Epithelial cell of alveolus of lung (primary cell): ENCODE measurements around the gene BTN2A1. TPM values are rescaled to one million over a fixed set of nuclear protein-coding genes. Genes with fewer than 3 reads are reported as not detected.

Source experiments
- total RNA-seq: library from RNA; depleted of rRNA; stranded (reverse); fragments of >200 nt; gene quantifications from 2 replicates; pipeline ENCODE4 v1.2.1, GENCODE V29; 2015

BTN2A1 gene
- total RNA-seq, result 5.3 and 12.5 TPM in 2 replicates

DNA sequence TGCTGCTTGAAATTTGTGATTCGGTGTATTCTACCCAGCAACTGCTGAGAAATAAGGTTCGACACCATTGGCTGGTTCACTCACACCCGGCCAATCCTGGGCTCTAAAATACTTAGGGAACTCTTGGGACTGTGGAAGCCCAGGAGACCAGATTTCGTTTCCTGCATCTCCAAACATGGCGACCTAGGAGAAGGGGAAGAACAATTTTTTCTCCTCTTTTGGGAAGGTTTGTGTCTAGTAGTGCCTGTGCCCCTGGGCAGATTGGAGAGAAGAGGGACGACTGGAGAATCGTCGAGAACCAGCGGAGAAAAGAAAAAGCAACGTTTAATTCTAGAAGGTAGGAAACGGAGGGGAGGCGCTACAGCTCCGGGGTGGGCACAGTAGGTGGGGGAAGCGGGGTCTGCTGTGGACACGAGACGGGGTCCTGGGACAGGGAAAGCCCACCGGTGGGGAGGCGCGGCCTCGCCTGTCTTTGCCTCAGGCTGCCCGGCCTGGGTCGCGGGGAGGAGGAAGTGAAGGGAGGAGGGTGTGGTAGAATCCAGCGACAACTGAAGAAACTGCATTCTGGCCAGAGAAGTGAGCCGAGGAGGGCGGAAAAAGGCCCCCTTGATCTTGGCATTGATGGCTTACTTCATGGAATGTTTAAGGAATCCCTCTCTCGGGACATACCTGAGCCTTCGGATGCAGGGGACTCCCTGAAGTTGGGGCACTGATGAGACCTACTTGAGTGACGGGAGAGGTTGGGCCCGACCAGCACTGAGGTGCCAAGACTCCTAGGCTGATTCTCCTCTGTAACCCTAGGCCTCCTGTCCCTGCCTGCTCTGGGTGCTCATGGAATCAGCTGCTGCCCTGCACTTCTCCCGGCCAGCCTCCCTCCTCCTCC lies at the start of gene BTN2A1:
Gene BTN2A1, plus strand, starts transcription at position 150 of the 883 bp plus-strand sequence. Its CDS starts 682 bp downstream, at position 832.

GRCh38 chr6:26500102-26500501 lies 42.3 kb downstream of the BTN2A1 start, which contains the start of gene BTN1A1:
TSS of gene BTN1A1 (plus strand) at chr6:26500303. CDS start at chr6:26501287, 984 bp downstream.

Other genes with a start within 250 kb of the BTN2A1 start
- gene BTN3A2, start 92.8 kb upstream of the BTN2A1 start, total RNA-seq, result 18.4 and 20.3 TPM in 2 replicates
- 5.5 and 6.1 TPM in 2 replicates for gene BTN2A2, start 74.8 kb upstream of the BTN2A1 start, total RNA-seq
- gene BTN3A1, start 55.7 kb upstream of the BTN2A1 start, total RNA-seq, result 11.7 and 13.7 TPM in 2 replicates
- 16.2 and 17.1 TPM in 2 replicates for gene BTN3A3, start 17.5 kb upstream of the BTN2A1 start, total RNA-seq
- gene BTN1A1, start 42.3 kb downstream of the BTN2A1 start, total RNA-seq, result not detected in 2 replicates
- 64.8 and 69.1 TPM in 2 replicates for gene HMGN4, start 80.4 kb downstream of the BTN2A1 start, total RNA-seq
- gene ABT1, start 139.0 kb downstream of the BTN2A1 start, total RNA-seq, result 15.0 and 19.6 TPM in 2 replicates
- 11.9 and 18.4 TPM in 2 replicates for gene ZNF322, start 201.8 kb downstream of the BTN2A1 start, total RNA-seq